Islet precursor cell (in vitro differentiated cells): Measurements from ENCODE around the gene ZBTB26.

Experiments
- DNase-seq: peaks from one replicate; pipeline ENCODE4 v3.0.0-alpha.2; 2018

Gene ZBTB26

GRCh38 chr9:122931226-122932121 lies at the start of gene ZBTB26:
ZBTB26 (minus strand) TSS chr9:122931512; CDS start chr9:122919934, 11,578 bp downstream.
- DNase-seq, result peak; percentile 98

- no peak for DNase-seq
Observed at GRCh38 chr9:122978601-122979000, 47.3 kb upstream of the ZBTB26 start.

- DNase-seq, result no peak
Observed at GRCh38 chr9:122975196-122975595, 43.9 kb upstream of the ZBTB26 start.

- no peak for DNase-seq
Observed at GRCh38 chr9:122961139-122961538, 29.8 kb upstream of the ZBTB26 start.

GRCh38 chr9:122955961-122956360 lies 24.6 kb upstream of the ZBTB26 start:
- DNase-seq, result no peak

- no peak for DNase-seq
Observed at GRCh38 chr9:122954253-122954691, 23.0 kb upstream of the ZBTB26 start.

- no peak for DNase-seq
Observed at GRCh38 chr9:122951056-122951455, 19.7 kb upstream of the ZBTB26 start.

GRCh38 chr9:122950263-122950662 lies 19.0 kb upstream of the ZBTB26 start:
- DNase-seq, result no peak

GRCh38 chr9:122949696-122950095 lies 18.4 kb upstream of the ZBTB26 start:
- no peak for DNase-seq

GRCh38 chr9:122948313-122948712 lies 17.0 kb upstream of the ZBTB26 start:
- DNase-seq, result no peak

- DNase-seq, result no peak
Observed at GRCh38 chr9:122946461-122947005, 15.2 kb upstream of the ZBTB26 start.

GRCh38 chr9:122944960-122945888 lies 13.9 kb upstream of the ZBTB26 start:
- no peak for DNase-seq

GRCh38 chr9:122941582-122942234 lies 10.4 kb upstream of the ZBTB26 start:
- peak; percentile 57 for DNase-seq

GRCh38 chr9:122940749-122941581 lies 9.7 kb upstream of the ZBTB26 start, which contains the start of gene RABGAP1:
RABGAP1 (plus strand) TSS chr9:122941020; CDS start chr9:122957060, 16,040 bp downstream.
- DNase-seq, result peak; percentile 100

GRCh38 chr9:122940454-122940748 lies 9.1 kb upstream of the ZBTB26 start:
- DNase-seq, result no peak

GRCh38 chr9:122939601-122940000 lies 8.3 kb upstream of the ZBTB26 start:
- no peak for DNase-seq

GRCh38 chr9:122936883-122937282 lies 5.6 kb upstream of the ZBTB26 start:
- DNase-seq, result no peak

- DNase-seq, result no peak
Observed at GRCh38 chr9:122936464-122936863, 5.2 kb upstream of the ZBTB26 start.

- no peak for DNase-seq
Observed at GRCh38 chr9:122930541-122931225, 629 bp downstream of the ZBTB26 start.

- no peak for DNase-seq
Observed at GRCh38 chr9:122929796-122930354, 1.4 kb downstream of the ZBTB26 start.

- DNase-seq, result no peak
Observed at GRCh38 chr9:122923947-122924346, 7.4 kb downstream of the ZBTB26 start.
